ENCODE data around the gene SH3TC1. TPM values are rescaled to one million over a fixed set of nuclear protein-coding genes. Genes with fewer than 3 reads are reported as not detected.

SH3TC1 gene
- total and polyA plus RNA-seq, 10 of the 15 experiments (the other 5 are each of a cell fraction or from before 2014, with no cell fraction given), result 0.19 to 47.0 (median 18.4) TPM

DNA sequence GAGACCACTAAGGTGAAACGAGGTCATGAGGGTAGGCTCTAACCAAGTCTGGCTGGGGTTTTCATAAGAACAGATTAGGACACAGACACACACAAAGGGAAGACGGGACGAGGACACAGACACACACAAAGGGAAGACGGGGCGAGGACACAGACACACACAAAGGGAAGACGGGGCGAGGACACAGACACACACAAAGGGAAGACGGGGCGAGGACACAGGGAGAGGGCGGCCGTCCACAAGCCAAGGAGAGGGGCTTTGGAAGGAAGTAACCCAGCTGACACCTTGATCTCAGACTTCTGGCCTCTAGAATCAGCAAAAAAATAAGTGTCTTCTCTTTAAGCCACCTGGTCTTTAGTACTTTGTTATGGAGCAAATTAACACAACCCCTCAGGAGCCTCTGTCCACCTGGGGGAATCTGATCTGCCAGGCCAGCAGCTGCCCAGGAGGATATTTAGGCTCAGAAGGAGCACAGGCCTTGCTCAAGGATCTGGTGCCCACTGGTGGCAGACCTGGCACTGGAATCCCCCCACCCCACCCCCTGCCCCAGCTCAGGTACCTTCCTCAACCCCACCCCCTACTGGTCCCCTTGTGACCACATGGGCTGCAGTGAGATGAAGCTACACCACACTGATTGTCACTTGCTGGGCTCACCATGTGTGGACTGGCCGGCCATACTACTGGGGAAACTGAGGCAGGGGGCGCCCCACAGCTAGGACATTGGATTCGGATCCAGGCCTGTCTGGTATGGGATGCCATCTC lies 43.2 kb upstream of the SH3TC1 start (continued):
- TF ChIP-seq BMI1 (IDR thresholded peaks at IDR 0.05; ENCODE audit: borderline replicate concordance), result no peak
- no peak for TF ChIP-seq ZNF207 (IDR thresholded peaks at IDR 0.05; ENCODE audit: borderline replicate concordance)
- TF ChIP-seq MYB (IDR thresholded peaks at IDR 0.05; ENCODE audit: borderline replicate concordance, low read depth, low read length), result no peak

DNA sequence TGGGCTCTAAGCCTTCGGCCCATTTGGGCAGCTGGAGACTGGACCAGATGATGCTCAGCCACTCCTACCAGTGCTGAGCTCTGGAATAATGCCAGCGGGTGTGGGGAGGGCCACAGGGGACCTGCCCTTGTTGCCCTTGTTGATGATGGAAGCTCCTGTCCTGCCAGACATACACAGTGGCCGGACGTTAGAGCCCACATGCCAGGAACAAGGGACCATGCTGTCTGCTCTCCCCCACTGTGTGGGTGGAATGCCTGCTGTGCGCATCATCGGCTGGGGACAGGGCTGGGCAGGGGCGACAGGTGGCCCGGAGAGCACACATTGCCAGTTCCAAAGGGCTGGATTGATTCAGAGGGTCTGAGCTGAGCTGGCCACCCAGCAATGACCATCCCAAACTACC lies 42.5 kb upstream of the SH3TC1 start:
- DNase-seq (ENCODE audit: low read depth, low spot score) (no peak), ATAC-seq (no peak), FAIRE-seq (no peak)
- intact Hi-C loops (cut with micrococcal nuclease; ENCODE audit: unreplicated experiment), result no loop called here
- no peak for TF ChIP-seq SPI1 (IDR thresholded peaks at IDR 0.05; ENCODE audit: borderline replicate concordance, insufficient read depth, low read depth, low read length)
- POLR2A ChIA-PET, result no interaction called here
- Histone ChIP-seq H4K20me1 (ENCODE audit: control insufficient read depth, insufficient read depth) (no peaks in the 10 kb centered on the region), H3K4me1 (ENCODE audit: control insufficient read depth, insufficient read depth, low read length) (peaks cover 5% of the 10 kb centered on the region), H3K4me3 (no peak overlapping the region), H2AFZ (ENCODE audit: control insufficient read depth, low read depth, low read length) (no peak overlapping the region), H3K27me3 (replicated peaks in 1 of 2; ENCODE audit: control insufficient read depth in 2 of 2, insufficient read depth in 2 of 2, low read length in 1 of 2) (no peaks in the 10 kb centered on the region), H3K36me3 (ENCODE audit: control insufficient read depth in 2 of 2, insufficient read depth in 2 of 2, low read length in 1 of 2) (no peaks in the 10 kb centered on the region), H3K9me3 (replicated peaks; ENCODE audit: control insufficient read depth, insufficient read depth, low read length) (no peaks in the 10 kb centered on the region), H3K27ac (ENCODE audit: control insufficient read depth, insufficient read depth) (no peak overlapping the region), H3K9ac (ENCODE audit: control insufficient read depth, insufficient read depth, low read length) (no peak overlapping the region), H3K79me2 (ENCODE audit: control insufficient read depth, insufficient read depth, low read length) (no peaks in the 10 kb centered on the region; the same call in 1 of the 2 replicates), H3K4me2 (ENCODE audit: control insufficient read depth, insufficient read depth) (no peak overlapping the region)
- BruUV-seq (replicated peaks), result no TSS peak
- CTCF ChIA-PET, result no interaction called here
- 32% methylated on average over 8 of the region's 8 CpGs for WGBS (ENCODE audit: insufficient coverage, insufficient replicate concordance, low lambda C conversion rate, missing lambda C conversion rate)
- SMC1A ChIA-PET (ENCODE audit: uncharacterized antibody, unreplicated experiment), result no interaction called here
- RAD21 ChIA-PET (ENCODE audit: unreplicated experiment), result no interaction called here
- in situ Hi-C loops (cut with MboI), result no loop called here

DNA sequence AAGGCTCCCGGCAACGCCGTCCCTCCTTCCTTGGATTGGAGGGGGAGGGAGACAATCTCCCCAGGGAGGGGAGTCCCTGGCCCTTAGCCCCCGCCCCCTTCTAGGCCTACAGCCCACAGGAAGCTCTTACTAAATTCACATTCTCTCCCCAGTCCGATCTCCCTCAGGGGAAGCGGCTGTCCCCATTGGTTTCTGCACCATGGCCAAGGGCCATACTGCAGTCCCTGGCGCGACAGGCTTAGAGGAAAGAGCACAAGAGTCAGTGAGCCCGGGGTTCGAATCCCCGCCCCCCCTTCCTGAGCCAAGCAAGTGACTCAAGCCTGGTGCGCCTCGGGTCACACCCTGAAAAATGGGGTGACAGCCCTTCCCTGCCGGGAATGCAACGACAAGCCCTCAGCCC lies 41.6 kb upstream of the SH3TC1 start:
- ATAC-seq (no peak), FAIRE-seq (no peak), DNase-seq (ENCODE audit: low read depth, low spot score) (no peak)
- Histone ChIP-seq H3K9me3 (replicated peaks; ENCODE audit: control insufficient read depth, insufficient read depth, low read length) (no peaks in the 10 kb centered on the region), H3K4me2 (ENCODE audit: control insufficient read depth, insufficient read depth) (no peak overlapping the region; the same call in 1 of the 2 replicates), H3K9ac (ENCODE audit: control insufficient read depth, insufficient read depth, low read length) (no peak overlapping the region), H4K20me1 (ENCODE audit: control insufficient read depth, insufficient read depth) (no peaks in the 10 kb centered on the region), H3K79me2 (ENCODE audit: control insufficient read depth, insufficient read depth, low read length) (no peaks in the 10 kb centered on the region; the same call in 1 of the 2 replicates), H3K27ac (ENCODE audit: control insufficient read depth, insufficient read depth) (no peak overlapping the region), H3K4me3 (no peak overlapping the region), H2AFZ (ENCODE audit: control insufficient read depth, low read depth, low read length) (no peak overlapping the region), H3K27me3 (replicated peaks in 1 of 2; ENCODE audit: control insufficient read depth in 2 of 2, insufficient read depth in 2 of 2, low read length in 1 of 2) (no peaks in the 10 kb centered on the region), H3K36me3 (ENCODE audit: control insufficient read depth in 2 of 2, insufficient read depth in 2 of 2, low read length in 1 of 2) (no peaks in the 10 kb centered on the region), H3K4me1 (ENCODE audit: control insufficient read depth, insufficient read depth, low read length) (peaks cover 5% of the 10 kb centered on the region)
- ChIA-PET SMC1A (ENCODE audit: uncharacterized antibody, unreplicated experiment) (no interaction called here), CTCF (interaction anchor here (0.6 kb wide), 1 partner anchor 312 kb away, joined by 3 read pairs; no protein-coding TSS in a partner anchor), RAD21 (ENCODE audit: unreplicated experiment) (no interaction called here), POLR2A (no interaction called here)
- intact Hi-C loops (cut with micrococcal nuclease; ENCODE audit: unreplicated experiment) (no loop called here), in situ Hi-C loops (cut with MboI) (no loop called here)
- WGBS (ENCODE audit: insufficient coverage, insufficient replicate concordance, low lambda C conversion rate, missing lambda C conversion rate), result 39% methylated on average over 15 of the region's 15 CpGs
- BruUV-seq (replicated peaks), result no TSS peak
- TF ChIP-seq, protein P1, sequence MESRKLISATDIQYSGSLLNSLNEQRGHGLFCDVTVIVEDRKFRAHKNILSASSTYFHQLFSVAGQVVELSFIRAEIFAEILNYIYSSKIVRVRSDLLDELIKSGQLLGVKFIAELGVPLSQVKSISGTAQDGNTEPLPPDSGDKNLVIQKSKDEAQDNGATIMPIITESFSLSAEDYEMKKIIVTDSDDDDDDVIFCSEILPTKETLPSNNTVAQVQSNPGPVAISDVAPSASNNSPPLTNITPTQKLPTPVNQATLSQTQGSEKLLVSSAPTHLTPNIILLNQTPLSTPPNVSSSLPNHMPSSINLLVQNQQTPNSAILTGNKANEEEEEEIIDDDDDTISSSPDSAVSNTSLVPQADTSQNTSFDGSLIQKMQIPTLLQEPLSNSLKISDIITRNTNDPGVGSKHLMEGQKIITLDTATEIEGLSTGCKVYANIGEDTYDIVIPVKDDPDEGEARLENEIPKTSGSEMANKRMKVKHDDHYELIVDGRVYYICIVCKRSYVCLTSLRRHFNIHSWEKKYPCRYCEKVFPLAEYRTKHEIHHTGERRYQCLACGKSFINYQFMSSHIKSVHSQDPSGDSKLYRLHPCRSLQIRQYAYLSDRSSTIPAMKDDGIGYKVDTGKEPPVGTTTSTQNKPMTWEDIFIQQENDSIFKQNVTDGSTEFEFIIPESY (IDR thresholded peaks at IDR 0.05), result no peak
- TF ChIP-seq, protein P2, sequence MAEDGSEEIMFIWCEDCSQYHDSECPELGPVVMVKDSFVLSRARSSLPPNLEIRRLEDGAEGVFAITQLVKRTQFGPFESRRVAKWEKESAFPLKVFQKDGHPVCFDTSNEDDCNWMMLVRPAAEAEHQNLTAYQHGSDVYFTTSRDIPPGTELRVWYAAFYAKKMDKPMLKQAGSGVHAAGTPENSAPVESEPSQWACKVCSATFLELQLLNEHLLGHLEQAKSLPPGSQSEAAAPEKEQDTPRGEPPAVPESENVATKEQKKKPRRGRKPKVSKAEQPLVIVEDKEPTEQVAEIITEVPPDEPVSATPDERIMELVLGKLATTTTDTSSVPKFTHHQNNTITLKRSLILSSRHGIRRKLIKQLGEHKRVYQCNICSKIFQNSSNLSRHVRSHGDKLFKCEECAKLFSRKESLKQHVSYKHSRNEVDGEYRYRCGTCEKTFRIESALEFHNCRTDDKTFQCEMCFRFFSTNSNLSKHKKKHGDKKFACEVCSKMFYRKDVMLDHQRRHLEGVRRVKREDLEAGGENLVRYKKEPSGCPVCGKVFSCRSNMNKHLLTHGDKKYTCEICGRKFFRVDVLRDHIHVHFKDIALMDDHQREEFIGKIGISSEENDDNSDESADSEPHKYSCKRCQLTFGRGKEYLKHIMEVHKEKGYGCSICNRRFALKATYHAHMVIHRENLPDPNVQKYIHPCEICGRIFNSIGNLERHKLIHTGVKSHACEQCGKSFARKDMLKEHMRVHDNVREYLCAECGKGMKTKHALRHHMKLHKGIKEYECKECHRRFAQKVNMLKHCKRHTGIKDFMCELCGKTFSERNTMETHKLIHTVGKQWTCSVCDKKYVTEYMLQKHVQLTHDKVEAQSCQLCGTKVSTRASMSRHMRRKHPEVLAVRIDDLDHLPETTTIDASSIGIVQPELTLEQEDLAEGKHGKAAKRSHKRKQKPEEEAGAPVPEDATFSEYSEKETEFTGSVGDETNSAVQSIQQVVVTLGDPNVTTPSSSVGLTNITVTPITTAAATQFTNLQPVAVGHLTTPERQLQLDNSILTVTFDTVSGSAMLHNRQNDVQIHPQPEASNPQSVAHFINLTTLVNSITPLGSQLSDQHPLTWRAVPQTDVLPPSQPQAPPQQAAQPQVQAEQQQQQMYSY (CRISPR knock-in tag; IDR thresholded peaks at IDR 0.05), result no peak
- TF ChIP-seq CHD4 (IDR thresholded peaks at IDR 0.05) (no peak), ZNF207 (IDR thresholded peaks at IDR 0.05; ENCODE audit: borderline replicate concordance) (no peak), NR2C2 (IDR thresholded peaks at IDR 0.05; ENCODE audit: borderline replicate concordance, control insufficient read depth, insufficient read length, low read depth) (no peak), HDAC2 (IDR thresholded peaks at IDR 0.05) (no peak), RELA (IDR thresholded peaks at IDR 0.05; ENCODE audit: borderline replicate concordance, partially characterized antibody) (no peak)

All from GM12878 (cell line).